Left ventricle myocardium inferior (tissue), 1 donor: ENCODE data around the gene DIRAS1. TPM values are rescaled to one million over a fixed set of nuclear protein-coding genes. Genes with fewer than 3 reads are reported as not detected.

Experiments used
- DNase-seq: peaks from one replicate; pipeline ENCODE4 v3.0.0-alpha.2; 2020
- H3K27ac ChIP-seq: fragments of 200-600 bp; replicated peaks from 2 replicates; pipeline ENCODE4 v1.8.0; 2021
- H3K27me3 ChIP-seq: fragments of 200-600 bp; 2 replicates; pipeline ENCODE4 v1.8.0; 2021; ENCODE audit warnings: low read depth
- H3K36me3 ChIP-seq: fragments of 200-600 bp; 2 replicates; pipeline ENCODE4 v1.8.0; 2021
- H3K4me1 ChIP-seq: fragments of 200-600 bp; 2 replicates; pipeline ENCODE4 v1.8.0; 2021
- H3K4me3 ChIP-seq: fragments of 200-600 bp; 2 replicates; pipeline ENCODE4 v1.8.0; 2021; ENCODE audit warnings: mild to moderate bottlenecking, moderate library complexity
- H3K9me3 ChIP-seq: fragments of 200-600 bp; replicated peaks from 2 replicates; pipeline ENCODE4 v1.8.0; 2021
- intact Hi-C: fragments of 100-400 bp; cut with micrococcal nuclease; formaldehyde crosslinking; loops from one replicate; pipeline ENCODE4 v1.11.0; 2022
- long read RNA-seq: library from polyadenylated mRNA; unstranded; transcript quantifications from one replicate; pipeline ENCODE4 v2.0.0, GENCODE V29; 2021
- total RNA-seq: library from RNA; stranded (reverse); fragmentation: NEBNext Ultra II Directional; extraction: Animal tissue kit (Norgen Biotek cat#: 25700); gene quantifications from one replicate; pipeline ENCODE4 v1.2.1, GENCODE V29; 2021
- TF ChIP-seq, protein P1 (sequence below): fragments of 200-600 bp; IDR thresholded peaks from 2 replicates; pipeline ENCODE4 v1.8.0; 2021; ENCODE audit warnings: antibody characterized with exemption, mild to moderate bottlenecking, borderline replicate concordance
- donor health status: DM: no; HTN: yes; CAD: no; lungs with severe emphysema.

Gene DIRAS1
- 195 TPM for total RNA-seq
- long read RNA-seq, transcript DIRAS1-201 (2 exons, 3,424 nt), result major isoform, 173 of 420 reads
- long read RNA-seq, partial matches to known transcripts, result 5 of 420 reads
- long read RNA-seq, other reads (novel, unspliced or antisense), result 242 of 420 reads

DNA sequence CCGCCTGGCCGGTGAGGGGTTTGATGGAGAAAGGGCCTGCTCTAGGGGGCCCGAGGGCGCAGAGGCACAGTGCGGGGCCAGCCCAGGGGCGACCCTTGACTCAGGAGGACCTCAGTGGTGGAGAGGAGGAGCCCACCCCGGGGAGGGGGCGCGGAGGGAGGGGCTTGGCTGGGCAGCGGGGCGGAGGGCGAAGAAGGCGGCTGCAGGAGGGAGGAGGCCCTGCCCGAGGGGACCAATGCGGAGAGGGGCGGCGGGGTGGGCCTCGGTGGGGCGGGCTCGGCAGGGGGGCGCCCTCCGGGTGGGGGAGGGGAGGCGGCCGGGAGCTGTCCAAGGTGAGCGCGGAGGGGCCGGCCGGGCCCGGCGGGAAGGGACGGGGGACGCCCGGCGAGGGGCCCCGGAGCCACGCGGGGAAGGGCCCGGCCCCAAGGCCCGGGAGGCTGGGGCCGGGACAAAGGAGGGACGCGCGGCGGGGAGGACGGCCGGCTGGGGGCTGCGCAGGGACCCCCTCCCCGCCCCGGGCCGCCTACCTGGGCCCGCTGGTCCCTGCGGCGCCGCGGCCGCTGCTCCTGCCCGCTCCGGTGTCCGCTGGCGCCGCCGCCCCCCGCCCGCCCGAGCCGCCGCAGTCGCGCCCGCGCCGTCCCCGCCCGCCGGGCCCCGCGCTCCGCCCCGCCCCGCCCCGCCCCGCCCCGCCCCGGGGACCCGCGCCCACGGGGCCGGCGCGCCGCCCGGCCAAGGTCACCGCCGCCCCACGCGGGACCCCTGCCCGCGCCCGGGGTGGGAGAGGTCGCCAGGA is at the start of gene DIRAS1:
DIRAS1 (minus strand) TSS at position 596 of the 793 bp plus-strand sequence. CDS start 3,566 bp downstream, outside the sequence.
- intact Hi-C loops, result no loop called here
- H3K4me1 ChIP-seq, result peaks cover 43% of the 10 kb centered on the region
- H3K27me3 ChIP-seq, result peaks cover 85% of the 10 kb centered on the region
- H3K9me3 ChIP-seq, result peaks cover under 1% of the 10 kb centered on the region
- peak within 1 kb of the TSS; percentile 73 for H3K4me3 ChIP-seq
- no peak for DNase-seq
- peak within 1 kb of the TSS; percentile 94 for H3K27ac ChIP-seq
- TF ChIP-seq, protein P1, sequence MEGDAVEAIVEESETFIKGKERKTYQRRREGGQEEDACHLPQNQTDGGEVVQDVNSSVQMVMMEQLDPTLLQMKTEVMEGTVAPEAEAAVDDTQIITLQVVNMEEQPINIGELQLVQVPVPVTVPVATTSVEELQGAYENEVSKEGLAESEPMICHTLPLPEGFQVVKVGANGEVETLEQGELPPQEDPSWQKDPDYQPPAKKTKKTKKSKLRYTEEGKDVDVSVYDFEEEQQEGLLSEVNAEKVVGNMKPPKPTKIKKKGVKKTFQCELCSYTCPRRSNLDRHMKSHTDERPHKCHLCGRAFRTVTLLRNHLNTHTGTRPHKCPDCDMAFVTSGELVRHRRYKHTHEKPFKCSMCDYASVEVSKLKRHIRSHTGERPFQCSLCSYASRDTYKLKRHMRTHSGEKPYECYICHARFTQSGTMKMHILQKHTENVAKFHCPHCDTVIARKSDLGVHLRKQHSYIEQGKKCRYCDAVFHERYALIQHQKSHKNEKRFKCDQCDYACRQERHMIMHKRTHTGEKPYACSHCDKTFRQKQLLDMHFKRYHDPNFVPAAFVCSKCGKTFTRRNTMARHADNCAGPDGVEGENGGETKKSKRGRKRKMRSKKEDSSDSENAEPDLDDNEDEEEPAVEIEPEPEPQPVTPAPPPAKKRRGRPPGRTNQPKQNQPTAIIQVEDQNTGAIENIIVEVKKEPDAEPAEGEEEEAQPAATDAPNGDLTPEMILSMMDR, result no peak
- H3K36me3 ChIP-seq, result no peaks in the 10 kb centered on the region

DNA sequence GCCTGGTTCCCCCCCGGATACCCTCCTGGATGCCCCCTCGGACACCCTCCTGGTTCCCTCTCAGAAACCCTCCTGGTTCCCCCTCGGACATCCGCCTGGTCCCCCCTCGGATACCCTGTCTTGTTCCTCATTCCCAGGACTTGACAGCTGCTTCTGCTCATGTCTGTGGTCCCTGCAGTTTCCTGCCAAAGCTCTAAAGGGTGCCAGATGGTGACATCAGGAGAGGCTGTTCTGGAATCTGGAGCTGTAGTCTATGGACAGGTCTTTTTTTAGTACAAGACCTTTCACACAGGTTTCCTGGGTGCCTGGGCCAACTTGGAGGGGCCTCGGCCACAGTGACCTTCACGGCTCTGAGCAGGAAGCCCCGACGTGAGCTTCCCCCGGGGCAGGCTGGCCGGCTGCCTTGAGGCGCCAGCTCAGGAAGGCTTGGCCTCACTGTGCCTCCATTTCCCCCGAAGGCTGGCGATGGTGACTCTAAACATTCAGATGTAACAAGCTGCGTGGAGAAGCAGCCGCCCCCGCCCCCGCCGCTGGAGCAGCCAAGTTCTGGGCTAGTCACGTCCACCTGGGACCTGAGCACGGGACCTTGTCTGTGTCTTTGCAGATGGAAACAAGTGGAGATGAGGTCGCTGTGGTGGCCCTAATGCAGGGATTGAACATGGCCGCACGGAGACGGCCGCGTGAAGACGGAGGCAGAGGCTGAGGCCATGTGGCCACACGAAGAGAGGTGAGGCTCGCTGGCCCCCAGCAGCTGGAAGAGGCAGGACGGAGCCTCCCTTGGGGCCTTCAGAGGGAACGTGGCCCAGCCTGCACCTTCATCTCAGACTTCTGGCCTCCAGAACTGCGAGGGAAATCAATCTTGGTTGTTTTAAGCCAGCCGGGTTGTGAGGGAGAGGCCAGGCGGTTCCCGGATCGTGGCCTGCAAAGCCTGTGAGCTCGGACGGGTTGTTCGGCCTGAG is 49.2 kb upstream of the DIRAS1 start:
- peak; percentile 65 for DNase-seq
- Histone ChIP-seq H3K4me3 (peak overlapping the region; percentile 22), H3K9me3 (no peaks in the 10 kb centered on the region), H3K36me3 (peaks cover 35% of the 10 kb centered on the region), H3K4me1 (peaks cover 60% of the 10 kb centered on the region), H3K27me3 (no peaks in the 10 kb centered on the region), H3K27ac (peak overlapping the region; percentile 84)
- TF ChIP-seq, protein P1, result no peak
- intact Hi-C loops, result no loop called here

DNA sequence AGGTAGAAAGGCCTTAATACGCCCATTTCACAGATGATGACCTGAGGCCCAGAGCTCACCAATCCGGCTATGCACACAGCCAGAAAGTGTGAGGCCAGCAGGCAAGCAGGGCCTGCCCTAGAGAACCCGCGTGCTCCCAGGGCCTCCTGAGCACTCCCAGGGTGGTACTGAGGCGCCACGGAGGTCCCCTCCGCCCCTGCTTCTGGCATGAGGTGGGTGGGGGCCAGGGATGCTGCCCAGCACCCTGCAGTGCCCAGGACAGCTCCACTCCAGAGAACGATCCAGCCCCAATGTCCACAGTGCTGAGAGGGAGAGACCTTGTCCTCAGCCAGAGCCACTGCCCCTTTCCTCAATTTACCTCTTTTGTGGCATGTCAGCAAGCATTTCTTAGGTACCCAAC is 48.0 kb upstream of the DIRAS1 start:
- TF ChIP-seq, protein P1, result no peak
- Histone ChIP-seq H3K36me3 (peaks cover 46% of the 10 kb centered on the region), H3K27me3 (no peaks in the 10 kb centered on the region), H3K9me3 (no peaks in the 10 kb centered on the region), H3K4me3 (no peak overlapping the region), H3K27ac (peak overlapping the region; percentile 84), H3K4me1 (peaks cover 49% of the 10 kb centered on the region)
- intact Hi-C loops, result no loop called here
- no peak for DNase-seq

DNA sequence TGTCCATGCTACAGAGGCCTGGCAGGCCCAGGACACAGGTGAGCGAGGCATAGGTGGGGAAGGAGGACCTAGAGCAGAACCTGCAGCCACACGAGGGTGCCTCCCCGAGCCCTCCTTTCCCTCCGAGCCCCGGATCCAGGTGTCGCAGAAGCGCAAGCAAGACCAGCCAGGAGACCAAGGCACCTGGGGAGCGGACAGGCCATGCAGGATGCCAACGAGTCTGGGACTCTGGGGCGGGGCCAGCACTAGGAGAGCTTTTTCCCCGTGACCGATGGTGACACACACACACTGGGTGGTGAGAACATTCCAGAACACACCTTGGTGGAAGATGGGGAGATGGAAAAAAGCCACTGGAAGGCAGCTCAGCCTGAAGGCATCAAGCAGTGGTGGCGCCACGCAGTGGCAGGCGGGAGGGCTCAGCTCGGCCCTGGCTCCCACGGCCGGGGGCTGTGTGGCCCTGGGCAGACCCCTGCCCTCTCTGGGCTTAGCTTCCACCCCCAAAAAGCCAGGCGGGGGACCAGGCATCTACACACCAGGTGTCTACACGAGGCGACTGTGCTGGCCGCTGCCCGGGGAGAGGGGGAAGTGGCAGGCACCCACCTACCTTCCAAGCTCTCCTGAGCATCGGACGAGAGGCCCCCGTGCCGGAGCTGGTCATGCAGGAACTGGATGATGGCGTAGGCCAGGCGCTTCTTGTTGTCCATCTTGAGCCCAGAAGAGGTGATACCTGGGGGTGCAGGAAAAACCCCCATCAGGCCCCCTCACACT is 47.4 kb upstream of the DIRAS1 start:
- Histone ChIP-seq H3K36me3 (peaks cover 53% of the 10 kb centered on the region), H3K27ac (peak overlapping the region; percentile 84), H3K4me3 (no peak overlapping the region), H3K9me3 (no peaks in the 10 kb centered on the region), H3K4me1 (peaks cover 45% of the 10 kb centered on the region), H3K27me3 (no peaks in the 10 kb centered on the region)
- DNase-seq, result no peak
- intact Hi-C loops, result no loop called here
- TF ChIP-seq, protein P1, result no peak

DNA sequence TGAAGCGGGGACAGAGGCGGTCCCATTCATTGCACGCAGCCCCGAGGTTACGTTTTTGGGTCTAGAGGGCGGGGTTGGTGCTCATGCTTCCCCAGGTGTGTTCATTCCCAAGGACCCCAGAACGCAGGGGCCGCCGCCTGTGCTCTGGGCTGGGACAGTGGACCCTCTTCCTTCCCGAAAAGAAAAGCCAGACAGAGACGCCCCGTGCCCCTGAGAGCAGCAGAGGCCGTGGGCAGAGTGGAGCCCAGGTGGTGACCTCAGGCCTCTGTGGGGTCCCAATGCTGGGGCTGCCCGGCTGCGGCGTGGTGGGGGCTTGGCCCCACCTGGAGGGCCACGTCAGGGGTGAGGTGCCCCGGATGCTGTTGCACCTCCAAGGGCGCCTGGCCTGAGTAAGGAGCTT is 46.5 kb upstream of the DIRAS1 start:
- intact Hi-C loops, result no loop called here
- Histone ChIP-seq H3K4me3 (no peak overlapping the region), H3K27me3 (no peaks in the 10 kb centered on the region), H3K9me3 (no peaks in the 10 kb centered on the region), H3K27ac (no peak overlapping the region), H3K36me3 (peaks cover 61% of the 10 kb centered on the region), H3K4me1 (peaks cover 45% of the 10 kb centered on the region)
- DNase-seq, result no peak
- TF ChIP-seq, protein P1, result no peak
